GM18909 (cell line): ENCODE results near the gene ARPC5L.
"Not testable (repeated sequence)": the region's sequence is repeated elsewhere in the genome, so short reads cannot be mapped to it uniquely, and the experiment has no call there.

ENCODE experiments used
- ATAC-seq: cut with Tn5 transposase; IDR thresholded peaks from one replicate; pipeline ENCODE4 v1.9.1; 2021; ENCODE audit warnings: mild to moderate bottlenecking; ENCODE audit not compliant: unreplicated experiment, poor library complexity

ARPC5L gene

GRCh38 chr9:124861342-124862229, at the start of gene ARPC5L, which contains the start of gene RPL35:
Gene ARPC5L, plus strand, starts transcription at chr9:124862130. Its CDS starts 7,161 bp downstream, at chr9:124869291.
Gene RPL35, minus strand, starts transcription at chr9:124861957. Its CDS starts 45 bp downstream, at chr9:124861912.
- peak; percentile 90 for ATAC-seq

GRCh38 chr9:124812441-124812876, 49.5 kb upstream of the ARPC5L start:
- no peak for ATAC-seq

GRCh38 chr9:124813041-124813440, 48.9 kb upstream of the ARPC5L start:
- no peak for ATAC-seq

GRCh38 chr9:124813501-124814163, 48.3 kb upstream of the ARPC5L start:
- ATAC-seq, result no peak

GRCh38 chr9:124814164-124814535, 47.8 kb upstream of the ARPC5L start:
- no peak for ATAC-seq

- no peak for ATAC-seq
Measured at GRCh38 chr9:124815601-124816000, 46.3 kb upstream of the ARPC5L start.

- ATAC-seq, result no peak
Measured at GRCh38 chr9:124818431-124819281, 43.3 kb upstream of the ARPC5L start.

GRCh38 chr9:124820698-124821623, 41.0 kb upstream of the ARPC5L start:
- ATAC-seq, result no peak

- no peak for ATAC-seq
Measured at GRCh38 chr9:124828489-124829333, 33.2 kb upstream of the ARPC5L start.

GRCh38 chr9:124829334-124829669, 32.6 kb upstream of the ARPC5L start:
- ATAC-seq, result no peak

GRCh38 chr9:124830593-124830992, 31.3 kb upstream of the ARPC5L start:
- no peak for ATAC-seq

- no peak for ATAC-seq
Measured at GRCh38 chr9:124831642-124832364, 30.1 kb upstream of the ARPC5L start.

- no peak for ATAC-seq
Measured at GRCh38 chr9:124834591-124834990, 27.3 kb upstream of the ARPC5L start.

- no peak for ATAC-seq
Measured at GRCh38 chr9:124835026-124835557, 26.8 kb upstream of the ARPC5L start.

- not testable (repeated sequence) for ATAC-seq
Measured at GRCh38 chr9:124838132-124838531, 23.8 kb upstream of the ARPC5L start.

- not testable (repeated sequence) for ATAC-seq
Measured at GRCh38 chr9:124838567-124839275, 23.2 kb upstream of the ARPC5L start.

GRCh38 chr9:124839612-124840299, 22.2 kb upstream of the ARPC5L start:
- no peak for ATAC-seq
